KOPT-K1 (cell line): Measurements from ENCODE around the gene UNC5B.

Experiments used
- H3K27ac ChIP-seq: fragments of 200-600 bp; sonication (generic); 2 replicates; pipeline ENCODE4 v1.5.1; 2016; ENCODE audit warnings: antibody characterized with exemption, mild to moderate bottlenecking, low read depth, low read length; ENCODE audit not compliant: poor library complexity, severe bottlenecking
- H3K36me3 ChIP-seq: fragments of 200-600 bp; sonication (generic); 2 replicates; pipeline ENCODE4 v1.5.1; 2017; ENCODE audit warnings: antibody characterized with exemption, mild to moderate bottlenecking, low read length, moderate library complexity; ENCODE audit not compliant: insufficient read depth
- H3K9me3 ChIP-seq: fragments of 200-600 bp; sonication (generic); 2 replicates; pipeline ENCODE4 v1.5.1; 2017; ENCODE audit warnings: antibody characterized with exemption, low read length, mild to moderate bottlenecking; ENCODE audit not compliant: insufficient read depth, poor library complexity, severe bottlenecking

Gene UNC5B

DNA sequence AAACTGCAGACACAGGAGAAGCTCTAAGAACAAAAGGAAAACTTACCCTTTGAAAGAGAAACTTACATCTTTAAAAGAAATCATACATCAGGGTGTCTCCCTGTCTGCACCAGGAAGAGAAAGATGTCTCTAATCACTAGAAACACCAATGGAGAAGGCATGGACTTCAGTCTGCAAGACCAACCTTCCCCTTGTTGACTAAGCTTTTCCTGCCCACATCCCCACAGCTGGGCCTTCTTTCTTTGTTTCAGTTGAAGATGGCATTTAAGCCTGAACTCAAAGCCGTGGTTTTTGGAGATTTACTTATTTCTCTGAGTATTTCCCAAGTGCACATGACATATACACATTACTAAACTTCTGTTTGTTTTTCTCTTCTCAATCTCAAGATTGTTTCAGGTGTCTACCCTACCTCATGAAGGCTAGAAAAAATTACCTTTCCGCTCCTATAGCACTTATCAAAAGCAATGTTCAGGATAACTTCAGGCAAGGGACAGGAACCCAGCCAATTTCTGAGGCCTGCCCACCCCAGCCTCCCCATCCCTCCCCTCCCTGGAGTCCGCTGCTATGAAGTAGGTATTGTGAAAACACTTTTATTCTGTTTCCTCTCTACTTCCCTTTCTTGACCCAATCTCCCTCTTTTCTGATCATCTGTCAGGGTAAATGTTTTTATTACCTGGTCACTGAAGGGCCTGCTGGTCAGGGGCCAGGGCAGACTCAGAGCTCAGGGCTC, 103.9 kb downstream of the UNC5B start:
- Histone ChIP-seq H3K9me3 (no peaks in the 10 kb centered on the region), H3K36me3 (no peaks in the 10 kb centered on the region), H3K27ac (no peak overlapping the region)

DNA sequence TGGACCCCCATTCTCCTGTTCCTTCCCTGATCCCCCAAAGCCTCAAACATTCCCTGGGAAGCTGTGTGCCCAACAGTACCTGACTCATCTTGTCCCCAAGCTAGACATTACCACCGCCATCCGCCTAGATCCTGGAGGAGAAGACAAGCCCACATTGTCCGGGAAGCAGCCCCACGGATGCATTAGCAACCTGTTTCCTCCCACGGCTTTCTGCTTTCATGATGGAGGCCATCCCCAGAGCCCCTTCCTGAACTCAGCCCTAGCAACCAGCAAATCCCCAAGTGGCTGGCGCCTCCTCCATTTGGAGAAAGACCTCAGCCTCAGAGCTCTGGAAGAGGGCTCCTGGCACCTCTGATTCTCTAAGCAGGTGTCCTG, 104.4 kb downstream of the UNC5B start:
- H3K9me3 ChIP-seq = no peaks in the 10 kb centered on the region
- no peaks in the 10 kb centered on the region for H3K36me3 ChIP-seq
- H3K27ac ChIP-seq = no peak overlapping the region

DNA sequence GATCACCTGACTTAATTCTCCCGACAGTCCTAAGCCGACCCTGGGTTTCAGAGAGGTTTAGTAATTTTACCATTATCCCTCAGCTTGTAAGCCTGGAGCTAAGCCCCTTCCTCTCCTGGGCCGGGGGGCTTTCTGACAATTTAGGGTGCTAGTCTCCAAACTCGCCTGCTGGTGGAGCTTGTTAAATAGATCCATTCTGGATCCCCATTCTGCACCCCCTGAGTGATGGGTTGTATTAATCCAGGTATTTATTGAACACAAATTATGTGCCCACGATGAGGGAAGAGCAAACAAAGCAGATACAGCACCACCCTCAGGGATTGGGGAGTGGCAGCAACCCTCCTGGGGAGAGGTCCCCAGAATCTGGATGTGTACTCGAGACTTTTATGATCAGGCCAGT, 105.4 kb downstream of the UNC5B start:
- no peaks in the 10 kb centered on the region for H3K9me3 ChIP-seq
- no peaks in the 10 kb centered on the region for H3K36me3 ChIP-seq
- no peak overlapping the region for H3K27ac ChIP-seq

DNA sequence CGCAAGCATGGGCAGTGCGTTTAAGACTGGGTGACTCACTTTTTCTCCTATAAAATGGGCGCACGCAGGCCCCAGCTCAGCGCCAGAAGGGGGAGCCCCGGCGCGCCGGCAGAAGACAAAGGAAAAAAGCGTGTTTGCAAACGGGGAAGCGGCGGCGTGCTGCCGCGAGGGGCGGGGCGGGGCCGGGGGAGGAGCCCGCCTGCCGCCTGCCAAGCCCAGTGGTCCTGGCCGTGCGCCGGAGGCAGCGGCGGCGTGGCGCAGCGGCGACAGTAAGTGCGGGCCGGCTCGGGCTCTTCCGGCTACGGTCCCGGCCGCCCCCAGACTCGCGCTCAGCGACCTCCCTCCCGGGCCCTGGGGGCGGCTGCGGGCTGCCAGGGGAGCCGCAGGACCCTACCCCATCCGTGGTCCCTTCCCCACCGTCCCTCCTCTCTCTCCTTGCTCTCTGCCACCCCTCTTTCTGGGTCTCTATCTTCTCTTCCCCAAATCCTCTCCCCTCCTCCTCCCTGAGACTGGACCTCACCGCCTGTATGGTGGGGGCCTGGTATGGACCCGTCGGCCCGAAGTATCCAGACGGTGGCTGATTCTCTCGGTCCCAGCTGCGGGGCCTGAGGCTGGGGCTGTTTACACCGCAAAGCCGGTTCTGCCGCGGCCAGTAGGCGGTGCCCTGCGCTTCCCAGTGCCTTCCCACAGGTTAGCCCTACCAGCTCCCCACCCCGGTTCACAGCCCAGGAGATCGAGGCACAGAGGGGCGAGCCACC, 106.9 kb downstream of the UNC5B start, which contains the start of gene SLC29A3:
SLC29A3 (plus strand) TSS at position 218 of the 758 bp plus-strand sequence; CDS start at position 269, 51 bp downstream.
- Histone ChIP-seq H3K36me3 (peaks cover 4% of the 10 kb centered on the region; the same call in 1 of the 2 replicates), H3K9me3 (no peaks in the 10 kb centered on the region), H3K27ac (peak within 1 kb of the TSS; percentile 45)

DNA sequence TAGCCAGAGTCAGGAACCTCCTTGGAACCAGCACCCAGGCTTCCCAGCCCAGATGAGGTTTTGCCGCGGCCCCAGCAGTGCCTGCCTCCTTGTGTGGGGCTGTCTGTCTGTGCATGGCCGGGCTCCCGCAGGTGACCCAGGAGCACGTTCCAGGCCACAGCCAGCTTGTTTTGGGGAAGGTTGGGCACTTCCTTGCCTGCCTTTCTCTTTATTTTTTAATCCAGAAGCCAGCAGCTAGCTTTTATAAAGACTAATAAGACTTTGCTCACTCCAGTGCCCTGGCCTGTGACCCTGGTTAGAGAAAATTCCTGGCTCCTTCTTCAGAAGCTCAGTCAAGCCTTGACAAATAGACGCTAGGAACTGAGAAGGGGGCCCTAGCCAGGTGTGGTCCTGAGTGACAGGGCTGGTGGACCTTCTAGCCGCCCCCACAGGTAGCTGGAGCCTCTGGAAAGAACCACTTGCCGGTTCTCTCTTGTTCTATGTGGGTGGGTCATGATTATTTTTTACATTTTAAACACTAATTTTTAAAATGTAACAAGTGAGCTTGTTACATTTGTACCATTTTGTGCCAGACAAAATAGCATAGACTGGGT, 107.5 kb downstream of the UNC5B start:
- peaks cover 4% of the 10 kb centered on the region; the same call in 1 of the 2 replicates for H3K36me3 ChIP-seq
- peak overlapping the region; percentile 42 for H3K27ac ChIP-seq
- H3K9me3 ChIP-seq = no peaks in the 10 kb centered on the region

DNA sequence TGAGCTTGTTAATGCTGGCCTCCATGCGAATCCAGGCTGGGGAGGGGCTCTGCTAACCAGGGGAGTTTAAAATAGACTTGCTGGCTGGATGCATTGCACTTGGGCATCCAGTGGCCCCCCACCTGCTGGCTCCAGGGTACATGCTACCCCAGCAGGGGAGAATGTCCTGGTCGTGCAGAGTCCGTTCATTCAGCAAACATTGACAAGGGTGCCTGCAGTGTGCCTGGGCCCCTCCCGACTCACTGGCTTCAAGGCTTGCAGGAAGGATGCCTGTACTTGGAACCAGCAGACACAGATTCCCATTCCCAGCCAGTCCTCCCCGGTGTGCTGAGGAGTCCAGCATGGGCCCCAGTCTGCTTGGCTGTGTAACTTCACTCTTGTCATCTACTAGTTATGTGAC, 108.2 kb downstream of the UNC5B start:
- Histone ChIP-seq H3K27ac (no peak overlapping the region), H3K36me3 (peaks cover 4% of the 10 kb centered on the region; the same call in 1 of the 2 replicates), H3K9me3 (no peaks in the 10 kb centered on the region)

DNA sequence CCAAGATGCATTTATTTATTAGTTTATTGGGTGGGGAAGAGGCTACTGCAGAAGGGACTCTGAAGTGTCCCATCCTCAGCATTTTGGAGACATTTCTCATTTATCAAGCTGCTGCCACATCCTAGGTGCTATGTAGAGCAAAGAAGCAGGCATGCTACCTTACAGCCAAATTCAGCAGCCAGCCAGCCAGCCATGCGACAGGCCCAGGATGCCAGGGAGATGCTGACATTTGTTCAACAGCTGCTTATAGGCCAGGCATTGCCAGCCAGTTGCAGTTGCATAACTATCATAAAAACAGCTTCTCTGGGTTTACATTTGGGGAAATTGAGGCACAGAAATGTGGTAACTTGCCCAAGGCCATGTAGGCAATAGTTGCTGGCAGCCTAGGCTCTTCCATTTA, 109.0 kb downstream of the UNC5B start:
- Histone ChIP-seq H3K36me3 (peaks cover 4% of the 10 kb centered on the region; the same call in 1 of the 2 replicates), H3K27ac (no peak overlapping the region), H3K9me3 (no peaks in the 10 kb centered on the region)

DNA sequence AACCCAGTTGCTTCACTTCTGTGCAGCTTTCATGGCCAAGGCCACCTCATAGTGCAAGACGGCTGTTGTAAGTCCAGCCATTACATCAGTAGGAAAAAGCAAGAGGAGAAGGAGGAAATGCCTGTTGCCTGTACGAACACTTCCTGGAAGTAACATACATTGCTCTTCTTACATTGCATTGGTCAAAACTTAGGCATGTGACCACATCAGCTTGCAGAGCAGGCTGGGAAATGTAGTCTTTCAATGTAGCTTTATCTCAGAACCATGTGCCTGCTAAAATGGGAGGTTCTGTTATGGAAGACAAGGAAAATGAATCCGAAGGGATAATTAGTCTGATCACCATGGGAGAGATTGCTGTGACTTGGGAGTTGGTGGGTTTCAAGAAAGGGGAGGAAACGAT, 111.0 kb downstream of the UNC5B start:
- H3K36me3 ChIP-seq = peaks cover 4% of the 10 kb centered on the region; the same call in 1 of the 2 replicates
- no peaks in the 10 kb centered on the region for H3K9me3 ChIP-seq
- no peak overlapping the region for H3K27ac ChIP-seq

DNA sequence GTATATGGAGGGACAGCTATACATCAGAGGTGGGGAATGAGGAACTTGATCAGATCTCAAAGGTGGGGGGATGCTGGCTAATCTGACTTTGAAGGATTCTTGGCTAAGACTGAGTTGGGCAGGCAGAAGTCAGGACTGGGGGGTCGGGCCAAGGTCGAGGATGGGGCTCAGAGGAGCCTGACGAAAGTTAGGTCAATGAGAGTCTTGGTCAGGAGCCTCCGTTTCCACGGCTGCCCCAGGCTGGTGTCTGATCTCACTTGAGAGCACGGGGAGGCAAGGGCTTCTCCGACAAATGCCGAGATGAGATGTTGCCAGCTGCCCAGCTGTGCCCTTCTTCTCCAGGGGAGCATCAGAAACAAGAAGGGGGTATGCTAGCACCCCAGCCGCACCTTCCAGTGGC, 112.4 kb downstream of the UNC5B start:
- Histone ChIP-seq H3K36me3 (peaks cover 4% of the 10 kb centered on the region; the same call in 1 of the 2 replicates), H3K9me3 (no peaks in the 10 kb centered on the region), H3K27ac (no peak overlapping the region)

DNA sequence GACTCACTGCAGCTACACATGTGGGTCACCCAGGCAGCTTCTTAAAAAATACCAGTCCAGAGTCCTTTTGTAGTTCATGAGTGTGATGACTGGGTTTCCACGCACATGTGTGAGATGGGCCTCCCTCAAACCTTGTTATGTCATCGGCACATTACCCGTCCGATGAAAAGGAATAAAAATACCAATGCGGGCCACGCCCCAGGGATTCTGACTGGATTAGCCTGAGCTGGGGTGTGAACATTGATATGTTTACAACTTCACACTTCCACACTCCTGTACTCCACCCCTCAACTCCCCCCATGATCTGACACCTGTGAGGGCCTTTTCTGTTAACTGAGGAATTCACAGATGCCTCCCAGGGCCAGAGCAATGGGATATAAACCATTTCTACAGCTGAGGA, 112.9 kb downstream of the UNC5B start:
- H3K27ac ChIP-seq = no peak overlapping the region
- peaks cover 4% of the 10 kb centered on the region; the same call in 1 of the 2 replicates for H3K36me3 ChIP-seq
- no peaks in the 10 kb centered on the region for H3K9me3 ChIP-seq

DNA sequence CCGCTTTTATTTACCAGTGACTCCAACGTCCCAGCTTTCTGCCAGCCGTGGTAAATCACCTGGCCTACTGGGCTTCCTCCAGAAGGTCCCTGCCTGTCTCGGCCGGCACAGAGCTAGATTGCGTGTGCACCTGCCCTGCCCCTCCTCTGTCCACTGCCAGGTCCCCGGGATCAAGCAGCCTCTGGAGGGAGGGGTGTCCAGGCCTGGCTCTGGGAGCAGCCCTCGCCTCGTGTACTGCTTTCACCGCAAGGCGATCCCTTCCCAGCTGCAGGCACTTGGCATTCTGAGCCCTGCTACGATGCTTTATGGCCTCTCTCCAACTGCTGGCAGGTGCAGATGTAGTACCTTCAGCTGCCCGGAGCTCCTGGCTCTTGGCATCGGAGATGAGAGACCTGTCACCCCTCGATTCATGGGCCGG, 114.1 kb downstream of the UNC5B start:
- Histone ChIP-seq H3K27ac (no peak overlapping the region), H3K9me3 (no peaks in the 10 kb centered on the region), H3K36me3 (peaks cover 4% of the 10 kb centered on the region; the same call in 1 of the 2 replicates)

DNA sequence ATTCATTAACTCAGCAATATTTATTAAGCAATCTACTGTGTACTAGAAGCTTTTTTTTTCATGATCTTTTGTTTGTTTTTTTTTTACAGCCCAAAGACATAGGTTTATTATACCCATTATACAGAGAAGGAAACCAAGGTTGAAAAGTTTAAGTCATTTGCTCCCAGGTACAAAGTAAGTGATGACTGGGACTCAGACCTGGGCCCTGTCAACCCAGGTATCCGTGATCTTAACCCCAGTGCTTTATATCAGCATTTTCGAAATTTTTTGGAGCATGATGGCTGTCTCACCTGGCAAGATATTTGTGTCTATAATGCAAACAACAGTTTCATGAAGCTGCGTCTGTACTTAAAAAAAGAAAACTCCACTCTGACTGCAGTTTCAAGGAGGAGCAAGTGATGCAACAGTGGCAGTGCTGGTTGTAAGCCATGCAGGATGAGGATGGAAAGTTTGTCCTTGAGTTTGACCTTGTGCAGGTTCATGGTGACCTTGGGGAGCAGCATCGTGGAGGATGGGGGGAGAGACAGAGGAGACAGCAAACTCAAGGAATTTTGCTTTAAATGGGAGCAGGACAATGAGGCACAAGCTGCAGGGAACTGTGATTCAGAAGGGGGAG, 118.5 kb downstream of the UNC5B start:
- no peaks in the 10 kb centered on the region for H3K36me3 ChIP-seq
- no peak overlapping the region for H3K27ac ChIP-seq

DNA sequence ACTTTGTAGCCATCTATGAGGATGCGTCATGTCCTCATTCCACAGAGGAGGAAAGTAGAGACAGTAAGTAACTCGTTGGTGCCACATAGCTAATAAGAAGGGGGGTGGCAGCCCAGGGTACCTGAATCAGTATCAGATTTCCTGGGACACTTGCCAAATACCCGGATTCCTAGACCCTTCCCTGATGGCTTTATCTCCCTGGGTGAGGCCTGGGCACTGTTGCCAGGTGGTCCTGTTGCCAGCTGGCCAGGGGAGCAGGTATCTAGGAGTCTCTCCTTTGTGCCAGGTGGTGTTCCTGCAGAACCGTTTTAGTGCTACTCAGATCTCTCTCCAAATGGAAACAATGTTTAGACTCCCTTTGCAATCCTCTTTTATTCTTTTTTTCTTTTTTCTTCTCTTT, 119.4 kb downstream of the UNC5B start:
- Histone ChIP-seq H3K9me3 (no peaks in the 10 kb centered on the region), H3K36me3 (no peaks in the 10 kb centered on the region), H3K27ac (no peak overlapping the region)

More for the DNA sequence above, 118.5 kb downstream of the UNC5B start:
- H3K9me3 ChIP-seq = no peaks in the 10 kb centered on the region

DNA sequence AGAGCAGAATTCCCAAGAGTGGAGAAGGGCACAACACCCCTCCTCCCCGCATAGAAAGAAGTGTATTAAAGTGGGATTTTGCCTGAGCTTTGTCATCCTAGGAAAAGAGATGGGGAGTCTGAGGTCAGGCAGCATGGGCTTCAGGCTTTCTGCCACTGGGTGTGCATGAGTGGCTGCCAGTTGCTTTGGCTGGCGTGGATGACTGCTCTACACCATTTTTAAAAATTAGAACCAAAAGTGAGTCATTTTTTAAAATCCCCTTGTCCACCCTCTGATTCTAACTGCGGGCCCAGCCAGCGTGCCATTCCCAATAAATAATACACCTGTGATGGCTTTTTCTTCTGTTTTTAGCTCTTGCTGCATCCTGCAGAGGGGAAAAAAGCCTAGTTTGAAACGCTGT, 120.1 kb downstream of the UNC5B start:
- H3K27ac ChIP-seq = no peak overlapping the region
- H3K36me3 ChIP-seq = no peaks in the 10 kb centered on the region
- no peaks in the 10 kb centered on the region for H3K9me3 ChIP-seq
